Measurements from ENCODE around the gene RBFOX1.

Gene RBFOX1

DNA sequence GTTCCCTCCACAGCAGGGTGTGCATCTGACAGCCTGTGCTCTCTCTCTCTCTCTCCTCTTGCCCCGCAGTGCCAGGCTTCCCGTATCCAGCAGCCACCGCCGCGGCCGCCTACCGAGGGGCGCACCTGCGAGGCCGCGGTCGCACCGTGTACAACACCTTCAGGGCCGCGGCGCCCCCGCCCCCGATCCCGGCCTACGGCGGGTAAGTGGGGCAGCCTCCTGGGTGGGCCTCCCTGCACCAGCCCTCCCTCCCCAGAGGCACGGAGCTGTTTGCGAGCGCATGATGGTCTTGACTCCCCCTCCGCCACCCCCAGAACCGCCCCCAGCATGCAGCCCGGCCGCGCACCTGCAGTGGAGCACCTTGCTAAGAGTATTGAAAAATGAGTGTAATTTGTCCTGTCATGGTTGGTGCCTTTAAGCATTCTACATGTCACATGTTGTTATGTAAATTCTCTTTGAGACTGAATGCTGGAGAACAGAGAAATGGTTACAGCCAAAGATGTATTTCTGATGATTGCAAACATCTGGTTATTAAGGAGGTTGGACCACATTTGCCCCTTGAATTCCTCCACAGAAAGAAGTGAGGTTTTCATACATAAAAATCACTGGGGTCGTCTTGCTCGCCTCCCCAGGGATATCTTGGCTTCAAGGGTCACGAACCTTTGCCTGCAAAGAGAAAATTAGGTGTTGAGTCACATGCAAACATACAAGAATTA is 321.3 kb downstream of the RBFOX1 start:
- TF ChIP-seq, protein P1, sequence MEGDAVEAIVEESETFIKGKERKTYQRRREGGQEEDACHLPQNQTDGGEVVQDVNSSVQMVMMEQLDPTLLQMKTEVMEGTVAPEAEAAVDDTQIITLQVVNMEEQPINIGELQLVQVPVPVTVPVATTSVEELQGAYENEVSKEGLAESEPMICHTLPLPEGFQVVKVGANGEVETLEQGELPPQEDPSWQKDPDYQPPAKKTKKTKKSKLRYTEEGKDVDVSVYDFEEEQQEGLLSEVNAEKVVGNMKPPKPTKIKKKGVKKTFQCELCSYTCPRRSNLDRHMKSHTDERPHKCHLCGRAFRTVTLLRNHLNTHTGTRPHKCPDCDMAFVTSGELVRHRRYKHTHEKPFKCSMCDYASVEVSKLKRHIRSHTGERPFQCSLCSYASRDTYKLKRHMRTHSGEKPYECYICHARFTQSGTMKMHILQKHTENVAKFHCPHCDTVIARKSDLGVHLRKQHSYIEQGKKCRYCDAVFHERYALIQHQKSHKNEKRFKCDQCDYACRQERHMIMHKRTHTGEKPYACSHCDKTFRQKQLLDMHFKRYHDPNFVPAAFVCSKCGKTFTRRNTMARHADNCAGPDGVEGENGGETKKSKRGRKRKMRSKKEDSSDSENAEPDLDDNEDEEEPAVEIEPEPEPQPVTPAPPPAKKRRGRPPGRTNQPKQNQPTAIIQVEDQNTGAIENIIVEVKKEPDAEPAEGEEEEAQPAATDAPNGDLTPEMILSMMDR (IDR thresholded peaks at IDR 0.05; ENCODE audit: borderline replicate concordance, control extremely low read depth, extremely low read depth, insufficient read depth, missing control alignments), result no peak
- in situ Hi-C loops (cut with MboI; ENCODE audit: low sequenced_read_pairs, unreplicated experiment), result no loop called here
- DNase-seq (ENCODE audit: low spot score), result no peak

DNA sequence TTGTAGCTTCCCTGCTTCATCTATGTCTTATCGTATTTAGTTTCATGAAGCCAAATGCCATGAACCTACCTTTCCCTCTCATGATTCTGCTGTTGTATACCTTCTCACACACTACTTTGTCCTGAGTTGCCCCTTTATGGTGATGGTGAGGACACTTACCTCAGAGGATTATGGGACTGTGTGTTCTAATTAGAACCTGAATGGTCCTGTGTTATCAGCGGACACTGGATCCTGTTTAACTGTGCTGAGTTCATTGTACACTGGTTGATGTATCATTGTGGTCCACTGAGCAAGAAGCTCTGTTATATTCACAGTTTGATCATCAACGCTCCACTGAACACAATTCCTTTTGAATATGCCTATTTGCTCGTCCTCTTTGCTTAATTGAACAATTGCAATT is 343.0 kb downstream of the RBFOX1 start:
- no peak for DNase-seq (ENCODE audit: low spot score)
- in situ Hi-C loops (cut with MboI; ENCODE audit: low sequenced_read_pairs, unreplicated experiment), result no loop called here
- TF ChIP-seq, protein P1 (IDR thresholded peaks at IDR 0.05; ENCODE audit: borderline replicate concordance, control extremely low read depth, extremely low read depth, insufficient read depth, missing control alignments), result no peak

DNA sequence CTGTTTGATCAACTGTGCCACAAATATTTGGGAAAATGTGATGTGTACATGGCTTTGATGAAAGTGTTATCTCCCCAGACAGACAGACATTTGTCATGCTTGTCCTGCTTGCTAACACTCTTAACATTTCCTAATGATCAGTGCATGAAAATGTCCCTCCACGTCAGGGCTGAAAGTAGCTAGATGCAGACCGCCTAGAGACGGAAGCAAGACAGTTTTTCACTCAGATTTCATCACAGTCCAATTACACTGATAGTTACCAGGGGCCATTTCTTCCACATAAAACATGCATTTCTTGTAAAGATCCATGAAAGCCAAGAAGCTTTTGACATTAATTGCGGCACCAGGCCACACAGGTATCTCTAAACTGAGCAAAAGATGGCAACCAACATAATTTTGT is 347.7 kb downstream of the RBFOX1 start:
- in situ Hi-C loops (cut with MboI; ENCODE audit: low sequenced_read_pairs, unreplicated experiment), result no loop called here
- TF ChIP-seq, protein P1 (IDR thresholded peaks at IDR 0.05; ENCODE audit: borderline replicate concordance, control extremely low read depth, extremely low read depth, insufficient read depth, missing control alignments), result no peak
- DNase-seq (ENCODE audit: low spot score), result no peak

DNA sequence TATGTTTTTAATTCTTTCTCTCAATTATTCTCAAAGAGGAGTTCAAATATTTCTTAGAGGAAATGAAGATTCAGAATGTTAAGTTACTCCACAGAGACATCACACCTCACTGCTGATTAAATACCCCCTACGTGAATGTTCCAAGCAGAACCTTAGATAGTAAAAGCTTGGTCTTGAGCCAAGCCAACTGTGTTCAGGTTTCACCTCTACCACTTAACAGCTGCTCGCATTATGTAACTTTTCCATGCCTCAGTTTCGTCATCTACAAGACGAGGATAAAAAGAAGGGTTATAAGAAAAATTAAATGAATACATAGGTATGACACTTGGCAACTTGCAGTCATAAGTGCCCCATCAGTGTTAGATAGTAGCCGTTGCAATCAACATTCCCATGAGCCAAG is 356.2 kb downstream of the RBFOX1 start:
- in situ Hi-C loops (cut with MboI; ENCODE audit: low sequenced_read_pairs, unreplicated experiment), result no loop called here
- TF ChIP-seq, protein P1 (IDR thresholded peaks at IDR 0.05; ENCODE audit: borderline replicate concordance, control extremely low read depth, extremely low read depth, insufficient read depth, missing control alignments), result no peak
- no peak for DNase-seq (ENCODE audit: low spot score)

DNA sequence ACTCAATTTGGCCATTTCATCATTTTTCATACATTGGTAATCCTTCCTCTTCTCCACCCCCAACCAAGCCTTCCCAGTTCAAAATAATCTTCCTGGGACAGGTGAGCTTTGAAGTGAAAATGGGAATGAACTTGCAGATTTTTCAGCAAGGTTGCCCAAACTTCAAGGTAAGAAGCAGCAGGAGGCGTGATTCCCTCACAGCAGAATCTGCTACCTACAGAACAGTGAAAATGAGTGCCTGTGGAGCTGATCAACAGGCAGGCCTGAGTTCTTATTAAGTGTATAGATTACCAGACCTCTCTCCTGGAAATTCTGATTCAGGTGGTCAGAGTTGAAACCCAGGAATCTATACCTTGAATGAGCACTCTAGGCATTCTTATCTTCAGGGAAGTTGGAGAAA is 356.6 kb downstream of the RBFOX1 start:
- no peak for DNase-seq (ENCODE audit: low spot score)
- TF ChIP-seq, protein P1 (IDR thresholded peaks at IDR 0.05; ENCODE audit: borderline replicate concordance, control extremely low read depth, extremely low read depth, insufficient read depth, missing control alignments), result no peak
- in situ Hi-C loops (cut with MboI; ENCODE audit: low sequenced_read_pairs, unreplicated experiment), result no loop called here

DNA sequence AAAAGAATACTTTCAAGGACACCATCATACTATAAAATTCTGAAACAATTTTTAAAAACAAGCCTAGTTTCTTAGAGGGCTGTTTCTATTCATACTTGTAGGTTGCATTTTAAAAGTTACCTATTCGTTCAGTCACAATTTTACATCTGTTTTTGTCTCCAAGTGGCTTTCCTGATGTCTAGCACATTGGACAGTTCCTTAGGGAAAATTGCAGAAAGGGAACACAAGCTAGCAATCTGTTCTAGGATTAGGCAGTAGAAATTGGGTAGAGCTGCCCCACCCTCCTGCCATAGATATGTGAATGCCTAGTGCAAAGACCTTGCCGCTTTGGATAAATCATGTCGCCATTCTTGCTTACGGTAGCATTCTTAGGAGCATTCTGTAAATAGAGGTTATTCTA is 358.9 kb downstream of the RBFOX1 start:
- DNase-seq (ENCODE audit: low spot score), result no peak
- TF ChIP-seq, protein P1 (IDR thresholded peaks at IDR 0.05; ENCODE audit: borderline replicate concordance, control extremely low read depth, extremely low read depth, insufficient read depth, missing control alignments), result no peak
- in situ Hi-C loops (cut with MboI; ENCODE audit: low sequenced_read_pairs, unreplicated experiment), result no loop called here
